Non-pigmented ciliary epithelial cell (primary cell): ENCODE results near the gene PDE4D.

Experiments used
- DNase-seq: peaks from one replicate; pipeline ENCODE4 v3.0.0-alpha.2; 2010; ENCODE audit warnings: low read depth

The PDE4D gene

DNA sequence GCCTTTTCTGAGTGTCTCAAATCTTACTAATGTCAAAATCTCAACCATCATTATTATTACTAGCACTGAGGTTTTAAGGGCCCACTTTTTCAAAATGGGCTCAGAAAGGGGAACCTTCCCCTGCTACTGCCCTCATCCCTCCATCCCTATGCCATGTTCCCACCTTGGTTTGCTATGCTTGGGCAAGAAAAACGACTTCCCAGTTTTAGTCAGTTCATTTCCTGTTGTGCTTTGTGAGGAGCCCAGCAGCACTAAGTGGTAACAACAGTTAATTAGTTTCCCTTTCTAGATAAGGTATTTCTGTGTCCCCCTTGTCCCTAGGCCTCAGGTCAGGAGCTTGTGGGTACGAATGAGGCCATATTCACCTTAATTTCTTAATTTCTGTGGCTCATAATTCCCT lies 715.5 kb downstream of the PDE4D start:
- no peak for DNase-seq

DNA sequence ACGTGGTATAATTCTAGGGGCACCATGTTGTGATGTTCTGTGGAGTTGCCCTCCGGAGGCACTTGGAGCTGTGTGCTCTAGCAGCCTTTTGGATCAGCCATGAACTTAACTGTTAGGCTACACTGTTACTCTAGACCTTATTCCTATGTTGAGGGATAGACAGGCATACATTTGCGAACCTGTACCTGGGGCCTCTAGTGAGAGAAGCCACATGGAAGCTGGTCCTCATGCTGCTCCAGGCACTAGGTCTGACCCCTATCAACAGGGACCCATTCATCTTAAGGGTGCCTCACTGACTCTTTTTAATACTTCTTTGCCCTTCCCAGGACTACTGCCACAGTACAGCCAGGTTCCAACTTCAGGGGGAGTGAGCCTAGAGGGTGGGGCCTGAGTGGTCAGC lies 715.9 kb downstream of the PDE4D start:
- no peak for DNase-seq

DNA sequence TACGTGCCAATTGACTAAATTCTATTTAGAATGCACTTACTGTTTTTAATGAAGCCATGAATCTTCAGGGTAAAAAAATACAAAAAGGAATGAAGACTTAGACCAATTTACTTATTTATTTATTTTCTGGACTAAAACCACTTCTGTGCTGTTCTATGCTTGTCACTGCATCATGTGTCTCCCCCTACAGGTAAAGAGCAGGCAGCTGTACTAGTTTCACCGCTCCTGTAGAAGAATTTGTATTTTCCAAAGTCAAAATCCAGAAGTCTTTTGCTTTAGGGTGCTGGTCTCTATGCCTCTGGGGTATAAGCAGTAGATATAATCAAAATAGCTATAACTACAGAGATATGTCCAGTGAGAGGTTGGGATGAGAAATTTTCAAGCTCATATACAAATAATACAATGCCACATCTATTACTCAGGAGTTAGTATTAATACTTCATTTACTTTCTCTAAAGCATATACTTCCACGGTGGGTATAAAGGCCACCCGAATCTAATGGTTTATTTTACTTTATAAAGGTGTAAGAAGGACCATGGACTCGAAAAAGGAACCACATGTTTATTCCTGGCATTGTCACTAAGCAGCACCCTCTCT lies 719.2 kb downstream of the PDE4D start:
- peak; percentile 57 for DNase-seq

DNA sequence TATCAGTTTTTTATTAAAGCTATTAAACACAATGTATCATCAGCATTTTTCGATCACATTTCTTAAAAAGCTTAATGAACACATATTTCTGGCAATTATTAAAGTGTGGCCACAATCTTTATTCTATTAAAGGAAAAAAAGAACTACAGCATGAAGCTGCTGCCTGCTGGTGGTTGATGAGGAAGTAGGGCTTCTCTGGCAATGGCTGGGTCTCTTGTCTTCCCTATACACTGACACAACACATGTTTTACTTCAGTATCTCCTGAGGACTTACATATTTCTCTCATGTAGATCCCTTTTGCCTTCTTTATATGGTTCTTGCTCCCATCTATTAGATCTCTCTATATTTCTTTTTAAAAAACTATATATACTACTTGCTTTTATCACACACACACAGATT lies 719.9 kb downstream of the PDE4D start:
- DNase-seq: no peak

DNA sequence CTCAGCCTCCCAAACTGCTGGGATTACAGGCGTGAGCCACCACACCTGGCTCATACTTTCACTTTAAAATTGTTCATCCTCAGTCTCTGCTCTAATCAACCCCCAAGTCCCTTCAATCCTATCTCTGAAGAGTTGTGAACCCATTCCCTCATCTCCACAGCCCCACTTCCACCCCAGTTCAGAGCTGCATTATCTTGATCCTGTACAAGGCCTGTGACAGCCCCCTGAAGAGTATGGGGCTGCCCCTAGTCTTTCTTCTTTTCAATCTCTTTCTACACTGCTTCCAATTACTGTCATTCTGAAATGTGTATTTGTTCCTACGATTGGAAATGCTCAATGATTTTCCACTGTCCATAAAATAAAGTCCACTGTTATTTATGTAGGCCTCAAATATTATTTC lies 722.4 kb downstream of the PDE4D start:
- no peak for DNase-seq

DNA sequence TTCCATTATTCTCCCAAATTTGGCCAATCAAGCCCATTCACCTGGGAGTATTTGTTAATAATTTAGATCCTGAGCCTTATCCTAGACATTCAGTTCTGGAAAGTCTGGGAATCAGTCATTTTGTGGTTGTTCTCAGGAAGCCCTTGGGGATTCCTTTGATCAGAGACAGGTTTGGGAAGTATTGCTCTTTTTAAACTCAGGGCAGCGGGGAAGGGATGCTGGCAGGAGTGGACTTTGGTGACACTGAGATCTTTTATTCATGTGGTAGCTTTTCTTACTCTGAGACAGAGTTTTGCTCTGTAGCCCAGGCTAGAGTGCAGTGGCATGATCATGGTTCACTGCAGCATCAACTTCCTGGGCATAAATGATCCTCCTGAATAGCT lies 723.8 kb downstream of the PDE4D start:
- DNase-seq: no peak

DNA sequence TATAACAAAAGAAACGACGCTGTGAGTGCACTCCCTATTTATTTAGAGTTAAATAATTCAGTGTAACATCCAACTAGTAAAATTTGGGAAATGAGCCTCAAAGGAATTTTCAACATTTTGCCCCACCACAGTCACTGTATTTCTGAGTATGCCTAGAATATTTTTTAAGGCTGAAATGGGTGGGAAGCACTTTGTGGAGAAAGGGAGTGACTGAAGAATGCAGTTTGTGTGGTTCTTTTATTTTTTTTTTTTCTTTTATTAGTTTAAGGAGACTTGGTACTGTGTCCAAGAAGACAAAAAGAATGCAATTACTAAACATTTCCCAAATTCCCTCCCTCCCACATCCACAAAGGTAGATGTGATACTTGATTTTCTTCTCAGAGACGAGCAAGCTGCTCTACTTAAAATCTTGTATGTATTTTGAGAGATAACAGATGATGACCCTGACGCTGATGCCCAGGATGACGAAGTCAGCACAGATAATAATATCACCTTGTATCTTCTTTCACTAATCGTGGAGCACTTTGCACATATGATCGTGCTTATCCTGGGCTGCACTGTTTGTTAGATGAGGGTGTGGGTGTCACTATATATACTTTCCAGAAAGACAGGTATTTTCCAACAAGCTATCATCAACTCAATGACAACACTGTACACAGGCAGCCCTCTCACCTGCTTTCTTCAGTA lies 724.3 kb downstream of the PDE4D start:
- DNase-seq: no peak

DNA sequence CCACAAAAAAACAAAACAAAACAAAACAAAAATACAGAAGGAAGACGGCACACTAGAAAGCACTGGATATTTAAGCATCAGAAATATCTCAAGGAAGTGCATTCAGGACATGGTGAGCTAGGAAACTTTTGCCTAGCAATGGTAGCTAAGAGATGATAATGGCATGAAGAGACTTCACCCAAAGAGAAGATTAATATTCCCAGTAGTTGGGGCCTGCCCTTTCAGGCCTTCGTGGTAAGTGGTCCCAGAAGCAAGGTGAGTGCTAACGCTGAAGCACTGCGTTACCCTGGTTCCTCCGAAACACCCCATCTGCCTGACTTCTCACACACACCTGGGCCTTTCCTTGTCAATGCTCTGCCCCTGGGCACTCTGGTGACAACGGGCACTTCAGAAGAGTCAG lies 725.5 kb downstream of the PDE4D start:
- no peak for DNase-seq

DNA sequence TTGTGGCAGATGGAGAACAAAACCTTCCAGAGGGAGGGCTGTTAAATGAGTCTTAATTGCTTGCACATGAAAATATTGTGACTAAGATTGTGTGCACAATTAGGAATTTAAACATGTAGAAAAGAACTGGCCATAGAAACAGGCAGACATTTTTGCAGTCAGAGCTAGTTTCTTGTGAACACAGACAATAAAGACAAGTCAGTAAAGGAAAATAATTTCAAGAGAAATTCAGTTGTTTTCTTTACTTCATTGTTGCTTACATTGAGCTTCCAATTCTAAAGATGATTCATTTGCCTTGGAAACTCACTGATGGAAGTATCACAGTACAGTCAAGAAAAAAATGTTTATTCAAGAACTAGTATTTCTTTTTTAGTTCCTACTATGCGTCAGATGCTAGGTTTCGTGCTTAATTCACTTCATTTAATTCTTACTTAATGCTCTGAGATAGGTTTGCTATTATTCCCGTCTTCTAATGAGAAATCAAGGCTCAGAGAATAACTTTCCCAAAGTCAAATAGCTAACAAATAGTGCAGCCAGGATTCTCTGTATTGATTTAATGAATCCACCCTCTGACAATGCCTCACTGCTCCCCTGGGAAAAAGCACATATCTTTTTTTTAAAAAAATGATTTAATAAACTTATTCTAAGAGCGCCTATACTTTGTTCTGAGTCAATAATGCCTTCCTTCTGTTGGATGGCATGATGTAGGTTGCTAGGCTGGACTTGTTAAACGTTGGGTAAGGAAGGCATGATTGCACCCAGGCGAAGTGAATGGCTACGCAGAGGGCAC lies 729.3 kb downstream of the PDE4D start:
- DNase-seq: peak; percentile 31

DNA sequence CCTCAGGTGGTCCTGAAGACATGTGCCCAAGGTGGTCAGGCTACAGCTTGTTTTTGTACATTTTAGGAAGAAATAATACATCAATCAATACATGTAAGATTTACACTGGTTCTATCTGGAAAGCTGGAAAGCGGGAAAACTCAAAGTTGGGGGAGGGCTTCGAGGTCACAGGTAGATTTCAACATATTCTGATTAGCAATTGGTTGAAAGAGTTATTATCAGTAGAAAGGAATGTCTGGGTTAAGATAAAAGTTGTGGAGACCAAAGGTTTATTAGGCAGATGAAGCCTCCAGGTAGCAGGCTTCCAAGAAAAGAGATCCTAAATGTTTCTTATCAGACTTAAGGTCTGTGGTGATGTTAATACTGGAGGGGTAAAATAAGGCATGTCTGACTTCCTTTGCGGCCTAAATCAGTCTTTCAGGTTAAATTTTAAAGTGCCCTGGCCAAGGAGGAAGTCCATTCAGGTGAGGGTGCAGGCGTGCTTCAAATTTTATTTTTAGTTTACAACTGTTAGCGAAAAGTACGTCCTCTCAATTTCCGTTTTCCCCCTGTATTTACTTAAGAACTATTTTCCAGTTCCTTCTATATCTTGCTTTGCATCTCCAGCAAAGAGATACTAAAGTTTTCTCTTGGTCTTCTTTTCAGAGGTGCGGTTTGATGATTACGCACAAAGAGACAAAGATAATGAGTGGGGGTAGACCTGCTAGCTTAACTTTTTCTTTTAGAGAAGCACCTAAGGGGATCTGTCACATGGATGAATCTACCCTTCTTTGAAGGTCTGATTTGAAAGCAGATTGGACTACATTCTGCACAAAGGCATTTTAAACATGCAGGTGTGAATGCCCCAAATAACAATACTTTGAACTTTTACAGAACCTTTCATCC lies 732.1 kb downstream of the PDE4D start:
- no peak for DNase-seq

DNA sequence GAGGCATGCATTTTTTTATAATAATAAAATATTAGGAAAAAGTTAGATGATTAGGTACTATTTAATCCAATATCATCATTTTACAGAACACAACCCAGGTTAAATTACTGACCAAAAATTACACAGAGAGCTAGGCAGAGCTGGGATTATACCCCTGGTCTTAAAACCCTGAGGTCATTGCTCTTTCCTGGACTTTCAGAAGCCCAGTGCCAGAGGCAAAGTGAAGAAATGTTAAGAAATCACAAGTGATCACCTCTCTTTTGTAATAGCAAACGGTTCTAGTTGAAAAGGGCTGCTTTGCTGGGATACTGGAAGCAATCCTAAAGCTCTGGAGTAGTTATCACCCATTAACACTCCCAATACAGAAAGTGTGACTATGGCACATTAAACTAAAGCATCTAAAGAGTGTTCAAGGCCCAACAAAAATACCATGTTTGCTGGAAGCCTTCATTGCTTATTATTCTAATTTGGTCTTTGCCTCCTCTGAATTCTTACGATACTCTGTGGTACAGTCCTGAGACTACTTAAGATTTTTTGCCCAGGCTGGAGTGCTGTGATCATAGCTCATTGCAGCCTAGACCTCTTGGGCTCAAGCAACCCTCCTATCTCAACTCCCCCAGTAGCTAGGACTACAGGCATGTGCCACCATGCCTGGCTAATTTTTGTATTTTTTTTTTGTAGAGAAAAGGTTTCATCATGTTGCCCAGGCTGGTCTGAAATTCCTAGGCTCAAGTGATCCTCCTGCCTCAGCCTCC lies 734.7 kb downstream of the PDE4D start:
- no peak for DNase-seq

DNA sequence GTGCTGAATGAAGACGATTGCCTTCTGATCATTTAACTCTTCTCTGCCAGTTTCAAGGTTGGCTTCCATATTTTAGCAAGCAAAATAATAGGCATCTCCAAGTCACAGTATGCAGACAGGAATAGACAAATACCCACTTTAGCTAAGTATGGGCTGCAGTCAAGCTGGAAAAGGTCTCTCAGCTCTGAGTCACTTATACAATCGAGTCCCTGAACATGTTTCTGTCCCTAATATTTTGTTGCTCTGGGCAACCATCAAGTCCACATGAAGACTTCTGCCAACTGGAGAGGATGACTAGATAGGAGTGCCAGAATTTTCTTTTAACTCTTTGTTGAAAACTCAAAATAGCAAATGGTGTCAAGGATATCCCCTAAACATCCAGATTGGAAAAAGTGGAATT lies 735.4 kb downstream of the PDE4D start:
- DNase-seq: no peak

DNA sequence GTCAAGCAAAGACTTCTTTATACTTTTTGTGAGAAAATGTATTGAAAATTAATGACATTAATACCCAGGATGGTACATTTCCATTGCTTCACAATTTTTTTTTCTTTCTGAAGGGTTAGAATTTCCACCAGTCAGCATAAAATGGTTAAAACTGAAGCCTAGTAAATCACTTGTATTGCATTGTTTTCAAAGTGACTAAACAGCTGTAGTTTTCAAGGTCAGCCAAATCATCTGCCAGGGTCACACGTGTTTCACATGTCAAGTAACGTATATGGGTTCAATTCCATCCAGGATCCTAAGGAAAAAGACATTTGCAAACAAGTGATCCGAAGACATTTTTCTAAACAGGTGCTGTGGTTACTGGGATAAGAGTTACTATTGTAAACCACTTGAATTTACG lies 736.5 kb downstream of the PDE4D start:
- no peak for DNase-seq

DNA sequence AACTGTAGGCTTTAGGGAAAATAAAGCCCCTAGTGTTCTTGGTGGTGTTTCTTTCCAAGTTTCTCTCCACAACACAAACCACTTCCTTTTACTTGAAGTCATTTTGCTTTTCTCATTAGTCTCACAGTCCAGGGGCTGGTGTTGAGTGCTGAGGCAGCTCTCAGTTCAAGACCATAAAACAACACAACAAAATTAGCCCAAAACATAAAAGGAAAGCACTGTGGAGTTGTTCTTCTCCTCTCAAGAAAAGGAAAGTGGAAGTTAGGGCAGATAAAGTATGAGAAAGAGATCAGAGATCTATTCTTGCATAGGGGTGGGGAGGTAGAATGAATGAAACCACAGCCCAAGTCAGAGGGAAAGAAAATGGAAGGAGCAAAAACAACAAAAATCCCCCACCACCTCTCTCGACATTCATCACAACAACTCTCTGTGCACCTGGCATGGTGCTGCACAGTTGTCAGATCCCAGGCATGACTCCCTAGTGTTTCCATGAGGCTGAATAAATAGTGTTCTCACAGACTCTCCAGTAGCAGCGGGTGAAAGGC lies 740.8 kb downstream of the PDE4D start:
- no peak for DNase-seq

DNA sequence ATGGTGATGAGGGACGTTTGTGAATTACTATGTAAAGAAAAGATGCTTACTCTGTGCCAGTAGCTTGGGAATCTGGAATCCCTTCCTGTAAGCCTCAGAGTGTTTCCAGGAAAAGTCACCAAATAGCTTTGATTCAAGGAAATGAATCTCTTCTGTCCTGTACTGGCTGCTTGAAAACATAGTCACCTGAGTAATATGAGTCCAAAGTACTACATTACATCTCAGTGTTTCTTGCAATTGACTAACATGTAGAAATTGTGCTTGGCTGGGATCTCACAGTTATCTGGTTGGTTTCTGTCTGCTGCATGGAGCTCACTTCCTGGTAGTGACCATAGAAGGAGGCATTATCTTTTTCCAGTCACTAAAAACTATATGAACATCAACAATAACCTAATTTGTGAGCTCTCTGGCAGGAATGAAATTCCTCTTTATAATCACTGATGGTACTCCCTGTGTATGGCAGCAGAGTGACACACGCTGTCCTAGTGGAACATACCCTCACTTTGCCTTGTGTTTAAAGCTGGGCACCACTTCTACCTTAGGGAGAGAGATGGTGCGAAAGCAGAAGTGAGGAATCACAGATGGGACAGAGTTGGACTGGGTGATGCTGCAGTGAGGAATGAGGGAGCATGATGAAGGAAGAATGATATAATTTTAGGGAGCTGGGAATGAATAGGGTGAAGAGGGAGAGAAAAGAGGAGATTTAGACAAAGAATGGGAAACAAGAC lies 742.2 kb downstream of the PDE4D start:
- no peak for DNase-seq

DNA sequence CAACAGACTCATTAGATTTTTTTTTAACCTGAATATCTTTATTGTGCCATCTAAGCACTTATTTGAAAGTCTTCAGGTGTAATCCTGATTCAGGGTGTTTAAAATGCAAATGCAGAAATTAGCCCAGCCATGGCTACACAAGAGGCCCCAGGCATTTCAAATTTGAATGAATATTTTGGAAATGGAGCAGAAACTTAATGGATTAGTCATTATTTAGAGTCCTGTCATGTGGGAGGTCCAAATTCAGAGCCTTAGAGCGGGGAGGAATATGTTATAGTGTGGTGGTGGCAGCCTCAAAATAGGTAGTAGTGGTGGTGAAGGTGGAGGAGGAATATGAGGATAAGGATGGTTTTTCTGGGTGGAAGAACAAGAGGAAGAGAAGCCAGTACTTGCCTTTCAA lies 743.7 kb downstream of the PDE4D start:
- DNase-seq: no peak

DNA sequence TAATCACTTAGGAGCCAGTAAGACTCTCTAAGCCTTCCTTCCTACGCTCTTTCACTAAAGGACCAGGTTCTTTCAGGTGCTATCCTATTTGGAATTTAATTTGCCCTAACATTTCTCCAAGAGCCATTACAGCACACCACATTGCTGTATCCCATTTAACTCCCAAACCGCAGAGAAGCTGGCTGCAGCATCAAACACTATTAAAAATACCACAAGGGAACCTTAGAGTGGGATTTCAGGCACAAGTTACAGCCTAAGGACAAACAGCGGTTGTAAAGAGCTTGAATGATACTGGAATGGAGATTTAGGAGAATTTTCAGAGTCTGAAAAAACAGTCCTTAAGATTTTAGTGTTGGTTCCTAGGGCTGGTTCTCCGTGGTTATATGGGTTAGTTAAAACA lies 744.3 kb downstream of the PDE4D start:
- DNase-seq: no peak

DNA sequence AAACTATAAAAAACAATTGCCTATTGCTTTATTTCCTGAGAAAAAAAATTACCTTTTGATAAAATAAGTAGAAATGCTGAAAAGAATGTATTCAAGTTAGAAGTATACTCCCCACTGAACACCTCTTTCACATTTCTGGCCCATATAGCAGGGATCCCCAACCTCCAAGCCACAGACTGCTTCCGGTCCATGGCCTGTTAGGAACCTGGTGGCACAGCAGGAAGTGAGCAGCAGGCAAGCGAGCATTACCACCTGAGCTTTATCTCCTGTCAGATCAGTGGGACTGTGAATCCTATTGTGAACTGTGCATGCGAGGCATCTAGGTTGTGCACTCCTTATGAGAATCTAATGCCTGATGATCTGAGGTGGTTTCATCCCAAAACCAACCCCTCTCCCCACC lies 746.8 kb downstream of the PDE4D start:
- DNase-seq: no peak

DNA sequence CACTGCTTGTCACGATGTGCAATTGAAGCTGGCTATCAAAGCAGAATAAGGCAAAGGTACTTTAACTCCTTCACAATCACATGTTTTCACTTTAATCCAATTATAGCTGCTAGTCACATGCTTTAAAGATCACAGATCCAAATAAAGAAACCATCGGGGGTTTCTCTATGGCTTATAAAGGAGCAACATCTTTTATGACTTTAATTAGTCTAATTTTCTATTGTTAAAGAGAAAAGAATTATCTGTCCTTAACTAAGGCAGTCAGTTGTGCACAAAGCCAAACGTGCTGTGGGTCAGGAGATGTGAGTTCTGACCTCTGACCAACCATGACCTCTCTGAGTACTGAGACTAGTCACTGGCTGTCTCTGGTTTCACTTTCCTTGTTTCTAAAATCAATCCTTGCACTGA lies 749.6 kb downstream of the PDE4D start:
- DNase-seq: no peak

DNA sequence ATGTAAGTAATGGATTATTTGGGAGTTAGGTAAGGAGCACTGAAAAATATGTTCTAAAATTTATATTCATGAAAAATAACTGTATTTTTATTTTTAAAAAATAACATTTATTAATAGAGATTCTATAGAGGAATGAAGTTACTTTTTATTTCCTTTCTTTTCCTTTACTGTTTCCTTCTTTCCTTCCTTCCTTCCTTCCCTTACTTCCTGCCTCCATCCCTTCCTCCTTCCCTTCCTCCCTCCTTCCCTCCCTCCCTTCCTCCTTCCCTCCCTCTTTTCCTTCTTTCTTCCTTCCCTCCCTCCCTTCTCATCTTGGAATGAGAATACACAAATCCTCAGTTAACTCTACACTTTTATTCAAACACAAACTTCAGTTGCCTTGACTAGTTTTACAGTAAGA lies 750.6 kb downstream of the PDE4D start:
- DNase-seq: no peak

DNA sequence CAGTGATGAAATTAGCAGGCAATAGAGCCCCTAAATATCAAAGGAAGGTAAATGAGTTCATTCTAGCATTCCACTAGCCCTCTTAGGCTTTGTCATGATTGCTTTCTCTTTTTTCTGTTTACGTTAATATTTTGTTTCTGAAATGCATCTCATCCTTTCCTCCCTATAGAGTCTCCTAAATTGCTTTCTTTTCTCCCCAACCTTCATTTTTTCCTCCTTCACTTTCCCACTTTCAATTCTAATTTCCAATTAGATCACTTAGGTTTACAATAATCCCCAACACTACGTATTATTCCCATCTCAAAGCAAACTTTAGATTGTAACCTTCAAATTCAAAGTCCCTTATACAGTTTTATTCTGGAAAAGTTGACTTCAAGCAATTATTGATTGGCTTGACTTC lies 751.4 kb downstream of the PDE4D start:
- DNase-seq: no peak
